Mesenchymal stem cell (in vitro differentiated cells and primary cell): ENCODE data around the gene THADA.

Source experiments
- DNase-seq: peaks from one replicate; pipeline ENCODE4 v3.0.0-alpha.2; 2013
- H2AFZ ChIP-seq: one replicate; pipeline ENCODE4 v1.6.1; 2013; ENCODE audit warnings: low read depth, mild to moderate bottlenecking, control low read depth, inconsistent platforms, low read length, moderate library complexity
- H2AK5ac ChIP-seq: 2 replicates; pipeline ENCODE4 v1.6.1; 2013; ENCODE audit warnings: low read length, moderate library complexity, mild to moderate bottlenecking, inconsistent platforms; ENCODE audit not compliant: severe bottlenecking
- H2BK120ac ChIP-seq: one replicate; pipeline ENCODE4 v1.6.1; 2013; ENCODE audit warnings: low read depth, mild to moderate bottlenecking, inconsistent platforms, low read length, moderate library complexity
- H2BK12ac ChIP-seq, 2 experiments: one replicate each; pipeline ENCODE4 v1.6.1; 2013; ENCODE audit warnings: inconsistent platforms in 2 of 2, low read length in 2 of 2, mild to moderate bottlenecking in 2 of 2, moderate library complexity in 2 of 2, control low read depth in 1 of 2
- H2BK15ac ChIP-seq: one replicate; pipeline ENCODE4 v1.6.1; 2013; ENCODE audit warnings: mild to moderate bottlenecking, low read depth, inconsistent platforms; ENCODE audit not compliant: poor library complexity, severe bottlenecking
- H2BK5ac ChIP-seq: 2 replicates; pipeline ENCODE4 v1.6.1; 2013; ENCODE audit warnings: low read depth, mild to moderate bottlenecking, low read length, control low read depth, inconsistent platforms; ENCODE audit not compliant: poor library complexity, severe bottlenecking
- H3K14ac ChIP-seq, 2 experiments: one replicate each; pipeline ENCODE4 v1.6.1; 2013; ENCODE audit warnings: inconsistent platforms in 2 of 2, low read length in 2 of 2, control low read depth in 1 of 2, mild to moderate bottlenecking in 1 of 2, moderate library complexity in 1 of 2
- H3K18ac ChIP-seq, 2 experiments: one replicate each; pipeline ENCODE4 v1.6.1; 2013; ENCODE audit warnings: inconsistent platforms in 2 of 2, low read length in 2 of 2, control low read depth in 1 of 2, low read depth in 1 of 2, mild to moderate bottlenecking in 1 of 2
- H3K23ac ChIP-seq, 2 experiments: one replicate each; pipeline ENCODE4 v1.6.1; 2013; ENCODE audit warnings: inconsistent platforms in 2 of 2, low read length in 2 of 2, mild to moderate bottlenecking in 2 of 2, moderate library complexity in 2 of 2, control low read depth in 1 of 2
- H3K27ac ChIP-seq: 2 replicates; pipeline ENCODE4 v1.5.1; 2013; ENCODE audit warnings: mild to moderate bottlenecking, moderate library complexity, low read length, control low read depth, inconsistent platforms; ENCODE audit not compliant: poor library complexity, severe bottlenecking
- H3K27me3 ChIP-seq, 2 experiments: 2 replicates each; pipeline versions ENCODE4 v1.6.1 to v1.7.0; 2013; ENCODE audit warnings: low read length in 2 of 2, mild to moderate bottlenecking in 2 of 2, moderate library complexity in 2 of 2, control low read depth in 1 of 2, inconsistent platforms in 1 of 2; ENCODE audit not compliant: control insufficient read depth in 1 of 2, insufficient read depth in 1 of 2
- H3K36me3 ChIP-seq, 2 experiments: 2 replicates each; pipeline versions ENCODE4 v1.6.1 to v1.7.0; 2013; ENCODE audit warnings: low read length in 2 of 2, control low read depth in 1 of 2, inconsistent platforms in 1 of 2, low read depth in 1 of 2, mild to moderate bottlenecking in 1 of 2; ENCODE audit not compliant: insufficient read depth in 2 of 2, control insufficient read depth in 1 of 2
- H3K4ac ChIP-seq, 2 experiments: one replicate each; pipeline ENCODE4 v1.6.1; 2013; ENCODE audit warnings: inconsistent platforms in 2 of 2, low read length in 2 of 2, mild to moderate bottlenecking in 2 of 2, moderate library complexity in 2 of 2, control low read depth in 1 of 2, low read depth in 1 of 2
- H3K4me1 ChIP-seq: 2 replicates; pipeline ENCODE4 v1.6.1; 2013; ENCODE audit warnings: low read depth, low read length, control low read depth; ENCODE audit not compliant: control insufficient read depth, insufficient read depth
- H3K4me2 ChIP-seq: 2 replicates; pipeline ENCODE4 v1.6.1; 2013; ENCODE audit warnings: low read length, mild to moderate bottlenecking, inconsistent platforms; ENCODE audit not compliant: poor library complexity, severe bottlenecking
- H3K4me3 ChIP-seq, 2 experiments: 2 replicates each; pipeline versions ENCODE4 v1.5.1 to v1.7.0; 2013; ENCODE audit warnings: low read length in 2 of 2, mild to moderate bottlenecking in 2 of 2, control low read depth in 1 of 2, low read depth in 1 of 2; ENCODE audit not compliant: insufficient read depth in 1 of 2
- H3K79me1 ChIP-seq: replicated peaks from 2 replicates; pipeline ENCODE4 v1.6.1; 2013; ENCODE audit warnings: mild to moderate bottlenecking, control low read depth, low read length, inconsistent platforms; ENCODE audit not compliant: poor library complexity, severe bottlenecking
- H3K9ac ChIP-seq: 2 replicates; pipeline ENCODE4 v1.7.0; 2013; ENCODE audit warnings: mild to moderate bottlenecking, low read length, moderate library complexity
- H3K9me3 ChIP-seq: 2 replicates; pipeline ENCODE4 v1.7.0; 2013; ENCODE audit warnings: mild to moderate bottlenecking, low read length; ENCODE audit not compliant: control insufficient read depth
- H4K8ac ChIP-seq: one replicate; pipeline ENCODE4 v1.6.1; 2013; ENCODE audit warnings: inconsistent platforms, mild to moderate bottlenecking, low read length, moderate library complexity
- H4K91ac ChIP-seq: one replicate; pipeline ENCODE4 v1.6.1; 2013; ENCODE audit warnings: mild to moderate bottlenecking, low read length, inconsistent platforms
- WGBS: methylation state at CpG from one replicate; pipeline ENCODE4 v1.1.7; 2013; ENCODE audit warnings: mixed read lengths; 5-methylcytosine and 5-hydroxymethylcytosine counted together

Gene THADA

GRCh38 chr2:43274721-43275120 is 321.1 kb downstream of the THADA start:
- H3K36me3 ChIP-seq = peaks cover 3 to 4% of the 10 kb centered on the region in 2 experiments
- H3K23ac ChIP-seq = no peak overlapping the region
- no peak overlapping the region for H4K8ac ChIP-seq
- no peak overlapping the region for H4K91ac ChIP-seq
- H3K4ac ChIP-seq = no peak overlapping the region
- no peak overlapping the region for H2AFZ ChIP-seq
- no peak for DNase-seq
- no peak overlapping the region for H3K4me3 ChIP-seq
- no peaks in the 10 kb centered on the region for H3K79me1 ChIP-seq
- H3K9ac ChIP-seq = no peak overlapping the region
- no peak overlapping the region for H2BK120ac ChIP-seq
- H2AK5ac ChIP-seq = no peak overlapping the region
- no peak overlapping the region for H3K4me2 ChIP-seq
- H3K27ac ChIP-seq = no peak overlapping the region
- no peaks in the 10 kb centered on the region for H3K27me3 ChIP-seq
- no peak overlapping the region for H3K18ac ChIP-seq
- H2BK15ac ChIP-seq = no peak overlapping the region
- H3K14ac ChIP-seq = no peak overlapping the region
- no peak overlapping the region for H2BK12ac ChIP-seq
- WGBS = 91% methylated on average over 2 of the region's 4 CpGs
- no peak overlapping the region for H2BK5ac ChIP-seq
- H3K4me1 ChIP-seq = peaks cover 28% of the 10 kb centered on the region
- no peaks in the 10 kb centered on the region for H3K9me3 ChIP-seq

GRCh38 chr2:43274055-43274454 is 321.8 kb downstream of the THADA start:
- Histone ChIP-seq H3K79me1 (no peaks in the 10 kb centered on the region), H3K4me1 (peaks cover 34% of the 10 kb centered on the region), H2BK12ac (peak overlapping the region; percentile 20 to 52), H2BK15ac (no peak overlapping the region), H3K9ac (no peak overlapping the region), H3K23ac (peak overlapping the region in 1 of 2 experiments; percentile 51), H2AFZ (no peak overlapping the region), H3K4me2 (no peak overlapping the region), H4K91ac (no peak overlapping the region), H3K18ac (peak overlapping the region; percentile 41 to 42), H3K4me3 (no peak overlapping the region), H2BK5ac (no peak overlapping the region), H3K14ac (peak overlapping the region in 1 of 2 experiments; percentile 41), H3K9me3 (no peaks in the 10 kb centered on the region), H3K27ac (no peak overlapping the region), H3K4ac (peak overlapping the region in 1 of 2 experiments; percentile 59), H3K27me3 (no peaks in the 10 kb centered on the region), H2AK5ac (no peak overlapping the region), H3K36me3 (peaks cover 0 to 3% of the 10 kb centered on the region in 2 experiments), H4K8ac (no peak overlapping the region), H2BK120ac (no peak overlapping the region)
- WGBS = 71% methylated on average over 4 of the region's 4 CpGs
- DNase-seq = peak; percentile 40

- Histone ChIP-seq H3K18ac (peak overlapping the region in 1 of 2 experiments; percentile 48), H3K4me2 (no peak overlapping the region), H2BK12ac (no peak overlapping the region), H3K14ac (no peak overlapping the region), H2AFZ (no peak overlapping the region), H2BK120ac (peak overlapping the region; percentile 15), H3K9ac (peak overlapping the region; percentile 33), H3K27ac (no peak overlapping the region), H3K23ac (no peak overlapping the region), H3K9me3 (no peaks in the 10 kb centered on the region), H2BK5ac (no peak overlapping the region), H2AK5ac (no peak overlapping the region), H3K36me3 (peaks cover 0 to 5% of the 10 kb centered on the region in 2 experiments), H4K8ac (peak overlapping the region; percentile 5), H4K91ac (peak overlapping the region; percentile 58), H3K4me1 (peaks cover 39% of the 10 kb centered on the region), H3K27me3 (no peaks in the 10 kb centered on the region), H3K79me1 (no peaks in the 10 kb centered on the region), H3K4ac (peak overlapping the region in 1 of 2 experiments; percentile 59), H2BK15ac (peak overlapping the region; percentile 15), H3K4me3 (no peak overlapping the region)
- 28% methylated on average over 3 of the region's 4 CpGs for WGBS
- peak; percentile 89 for DNase-seq
Measured at GRCh38 chr2:43273529-43273928, 322.3 kb downstream of the THADA start.

- Histone ChIP-seq H3K4ac (no peak overlapping the region), H4K8ac (no peak overlapping the region), H3K14ac (no peak overlapping the region), H3K4me1 (peaks cover 29% of the 10 kb centered on the region), H3K9me3 (no peaks in the 10 kb centered on the region), H3K4me2 (no peak overlapping the region), H2BK5ac (no peak overlapping the region), H2AFZ (no peak overlapping the region), H2BK12ac (peak overlapping the region; percentile 0 to 91), H3K4me3 (no peak overlapping the region), H3K79me1 (no peaks in the 10 kb centered on the region), H4K91ac (no peak overlapping the region), H2AK5ac (no peak overlapping the region), H3K18ac (no peak overlapping the region), H3K27me3 (no peaks in the 10 kb centered on the region), H3K9ac (no peak overlapping the region), H2BK15ac (no peak overlapping the region), H3K23ac (no peak overlapping the region), H3K36me3 (peaks cover 0 to 12% of the 10 kb centered on the region in 2 experiments), H3K27ac (no peak overlapping the region), H2BK120ac (no peak overlapping the region)
- peak; percentile 13 for DNase-seq
- WGBS = 97% methylated on average over 4 of the region's 4 CpGs
Measured at GRCh38 chr2:43270930-43271615, 324.8 kb downstream of the THADA start.
